Measurements from ENCODE around the gene BRICD5. TPM values are rescaled to one million over a fixed set of nuclear protein-coding genes. Genes with fewer than 3 reads are reported as not detected.

The BRICD5 gene
- total RNA-seq, 2 donors from 2014 or later: 7.7 to 15.2 TPM

- Histone ChIP-seq H3K36me3 (peaks cover 1% of the 10 kb centered on the region), H3K9ac (ENCODE audit: low read depth in 2 of 2, low read length in 2 of 2) (peak overlapping the region; percentile 84 to 91), H3K27me3 (no peaks in the 10 kb centered on the region), H3K27ac (peak overlapping the region; percentile 71), H3K4me3 (peak overlapping the region; percentile 74), H3K9me3 (no peaks in the 10 kb centered on the region), H3K4me1 (no peaks in the 10 kb centered on the region)
- no peak for TF ChIP-seq CTCF (IDR thresholded peaks at IDR 0.05)
- intact Hi-C loops (cut with DNase I): no loop called here
- peak; percentile 73 for DNase-seq
Observed at GRCh38 chr16:2223942-2224486, 13.4 kb upstream of the BRICD5 start.

GRCh38 chr16:2223221-2223941 is 12.7 kb upstream of the BRICD5 start, which contains the start of gene E4F1:
E4F1 (plus strand) TSS chr16:2223591; CDS start chr16:2223614, 23 bp downstream.
- H3K9ac ChIP-seq (ENCODE audit: low read depth in 2 of 2, low read length in 2 of 2): peak within 1 kb of the TSS; percentile 84 to 91
- H3K9me3 ChIP-seq: no peaks in the 10 kb centered on the region
- H3K4me3 ChIP-seq: peak within 1 kb of the TSS; percentile 74
- no peaks in the 10 kb centered on the region for H3K27me3 ChIP-seq
- peak within 1 kb of the TSS; percentile 71 for H3K27ac ChIP-seq
- no peaks in the 10 kb centered on the region for H3K36me3 ChIP-seq
- intact Hi-C loops (cut with DNase I): no loop called here
- DNase-seq: peak; percentile 99
- TF ChIP-seq CTCF (IDR thresholded peaks at IDR 0.05): no peak
- H3K4me1 ChIP-seq: no peaks in the 10 kb centered on the region

DNA sequence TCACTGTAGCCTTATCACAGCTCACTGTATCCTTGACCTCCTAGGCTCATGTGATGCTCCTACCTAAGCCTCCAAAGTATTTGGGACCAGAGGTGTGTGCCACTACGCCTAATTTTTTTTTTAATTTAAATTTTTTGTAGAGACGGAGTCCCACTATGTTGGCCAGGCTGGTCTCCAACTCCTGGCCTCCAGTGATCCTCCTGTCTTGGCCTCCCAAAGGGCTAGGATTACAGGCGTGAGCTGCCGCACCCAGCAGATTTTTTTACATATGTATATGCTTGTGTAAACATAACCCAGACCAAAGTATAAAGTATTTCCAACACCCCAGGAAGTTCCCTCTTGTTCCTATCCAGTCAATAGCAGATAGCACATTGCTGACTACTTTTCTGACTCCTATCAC is 5.7 kb upstream of the BRICD5 start:
- intact Hi-C loops (cut with DNase I): no loop called here
- H3K36me3 ChIP-seq: no peaks in the 10 kb centered on the region
- no peak for DNase-seq
- H3K9me3 ChIP-seq: no peaks in the 10 kb centered on the region
- H3K4me1 ChIP-seq: peaks cover 18% of the 10 kb centered on the region
- no peak overlapping the region for H3K9ac ChIP-seq (ENCODE audit: low read depth in 2 of 2, low read length in 2 of 2)
- H3K27me3 ChIP-seq: no peaks in the 10 kb centered on the region
- H3K4me3 ChIP-seq: no peak overlapping the region
- TF ChIP-seq CTCF (IDR thresholded peaks at IDR 0.05): no peak
- H3K27ac ChIP-seq: no peak overlapping the region

DNA sequence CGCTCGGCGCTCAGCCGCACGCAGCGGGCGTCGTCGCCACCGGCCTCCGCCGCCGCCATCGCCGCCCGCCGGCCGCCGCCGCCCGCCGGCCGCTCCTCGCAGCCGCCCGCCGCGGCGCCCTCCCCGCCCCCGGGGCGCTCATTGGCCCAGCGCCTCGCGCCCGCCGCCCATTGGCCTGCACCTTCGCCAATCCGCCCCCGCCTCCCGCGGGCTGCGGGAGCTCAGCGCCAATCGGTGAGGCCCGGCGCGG is 4.0 kb upstream of the BRICD5 start, which contains the start of gene PGP:
TSS of gene PGP (minus strand) at position 122 of the 250 bp plus-strand sequence. CDS start at position 59, 63 bp downstream.
- intact Hi-C loops (cut with DNase I): no loop called here
- no peak for TF ChIP-seq CTCF (IDR thresholded peaks at IDR 0.05)
- peak within 1 kb of the TSS; percentile 95 for H3K4me3 ChIP-seq
- H3K36me3 ChIP-seq: no peaks in the 10 kb centered on the region
- H3K9me3 ChIP-seq: no peaks in the 10 kb centered on the region
- peak within 1 kb of the TSS; percentile 77 for H3K27ac ChIP-seq
- peaks cover 18% of the 10 kb centered on the region for H3K4me1 ChIP-seq
- H3K9ac ChIP-seq (ENCODE audit: low read depth in 2 of 2, low read length in 2 of 2): peak within 1 kb of the TSS; percentile 77 to 92
- no peak for DNase-seq
- no peaks in the 10 kb centered on the region for H3K27me3 ChIP-seq

DNA sequence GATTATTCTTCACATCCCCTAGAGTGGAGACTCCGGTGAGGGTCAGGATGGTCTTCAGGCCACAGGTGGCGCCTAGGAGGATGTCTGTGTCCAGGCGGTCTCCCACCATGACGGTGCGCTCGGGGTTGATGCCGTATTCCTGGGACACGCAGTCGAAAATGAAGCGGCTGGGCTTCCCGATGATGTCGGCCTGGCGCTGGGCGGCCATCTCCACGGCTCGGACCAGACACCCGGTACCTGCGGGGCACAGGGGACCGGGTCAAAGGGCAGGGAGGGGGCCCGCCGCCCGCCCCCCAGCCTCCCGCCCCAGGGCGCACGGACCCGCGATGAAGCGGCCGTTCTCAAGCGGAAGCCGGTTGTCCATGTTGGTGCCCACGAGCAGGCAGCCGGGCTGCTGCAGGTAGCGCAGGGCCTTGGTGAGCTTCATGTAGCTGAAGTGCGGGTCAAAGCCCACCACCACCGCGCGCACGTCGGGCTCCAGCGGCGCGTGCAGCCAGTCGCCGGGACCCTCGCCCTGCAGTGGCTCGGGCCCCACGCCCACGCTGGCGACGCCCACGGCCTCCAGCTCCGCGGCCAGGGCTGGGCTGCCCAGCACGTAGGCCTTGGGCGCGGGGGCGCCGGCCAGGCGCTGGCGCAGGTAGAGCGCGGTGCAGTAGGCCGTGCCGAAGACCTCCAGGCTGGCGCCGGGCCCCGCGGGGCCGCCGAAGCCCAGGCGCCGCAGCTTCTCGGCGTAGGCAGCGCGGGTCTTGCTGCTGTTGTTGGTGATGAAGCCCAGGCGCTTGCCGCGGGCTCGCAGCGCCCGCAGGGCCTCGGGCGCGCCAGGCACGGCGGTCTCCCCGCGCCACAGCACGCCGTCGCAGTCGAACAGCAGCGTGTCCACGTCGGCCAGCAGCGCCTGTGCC is 3.4 kb upstream of the BRICD5 start:
- no peaks in the 10 kb centered on the region for H3K27me3 ChIP-seq
- no peak for TF ChIP-seq CTCF (IDR thresholded peaks at IDR 0.05)
- H3K27ac ChIP-seq: peak overlapping the region; percentile 71
- peaks cover 18% of the 10 kb centered on the region for H3K4me1 ChIP-seq
- no peaks in the 10 kb centered on the region for H3K36me3 ChIP-seq
- intact Hi-C loops (cut with DNase I): no loop called here
- peak overlapping the region; percentile 76 to 92 for H3K9ac ChIP-seq (ENCODE audit: low read depth in 2 of 2, low read length in 2 of 2)
- peak overlapping the region; percentile 95 for H3K4me3 ChIP-seq
- H3K9me3 ChIP-seq: no peaks in the 10 kb centered on the region
- DNase-seq: no peak

Measured in colonic mucosa (tissue), 4 donors.